GM12878 (cell line): ENCODE measurements around the gene MAPKAP1. TPM values are rescaled to one million over a fixed set of nuclear protein-coding genes. Genes with fewer than 3 reads are reported as not detected.

Experiments
- ATAC-seq: fragments of 200-7000 bp; cut with Tn5 transposase; 3 replicates; pipeline ENCODE4 v1.9.1; 2020; ENCODE audit warnings: mild to moderate bottlenecking, moderate library complexity
- BruUV-seq: library from RNA; stranded (reverse); fragments of 400-500 nt; replicated peaks from 2 replicates; lab custom pipeline; 2021; lab: Mats Ljungman, UMichigan
- CTCF ChIA-PET: fragments of 300-600 bp; sonication (Branson Sonifier 250); formaldehyde crosslinking; extraction: SDS; loops from one replicate; lab custom pipeline; 2021; ENCODE audit warnings: inconsistent platforms; lab: Yijun Ruan, JAX
- POLR2A ChIA-PET: fragments of 350-600 bp; formaldehyde crosslinking; extraction: SDS; loops from one replicate; lab custom pipeline; 2021; ENCODE audit warnings: inconsistent platforms; lab: Charles Lee
- RAD21 ChIA-PET: fragments of 300-600 bp; sonication (Branson Sonifier 250); formaldehyde crosslinking; loops from one replicate; lab custom pipeline; 2023; ENCODE audit warnings: antibody characterized with exemption; ENCODE audit not compliant: unreplicated experiment; lab: Charles Lee
- SMC1A ChIA-PET: fragments of 300-600 bp; sonication (Branson Sonifier 250); formaldehyde crosslinking; loops from one replicate; lab custom pipeline; 2023; ENCODE audit not compliant: unreplicated experiment, uncharacterized antibody; lab: Charles Lee
- DNase-seq: peaks from one replicate; pipeline ENCODE4 v3.0.0-alpha.2; 2011; ENCODE audit warnings: low read depth, low spot score
- FAIRE-seq: peaks from 3 replicates; lab custom pipeline; 2011; peaks lifted over from hg19 to GRCh38; lab: Jason Lieb, UNC
- H2AFZ ChIP-seq: 2 replicates; pipeline ENCODE4 v1.6.0; 2011; ENCODE audit warnings: low read depth, low read length, control low read depth; ENCODE audit not compliant: control insufficient read depth
- H3K27ac ChIP-seq: 2 replicates; pipeline ENCODE4 v1.5.1; 2011; ENCODE audit warnings: control low read depth; ENCODE audit not compliant: control insufficient read depth, insufficient read depth
- H3K27me3 ChIP-seq, 2 experiments: replicated peaks in 1 of 2; 2 replicates each; pipeline versions ENCODE4 v1.6.0 to v1.6.1; 2011; ENCODE audit warnings: low read length in 1 of 2; ENCODE audit not compliant: control insufficient read depth in 2 of 2, insufficient read depth in 2 of 2
- H3K36me3 ChIP-seq, 2 experiments: 2 replicates each; pipeline ENCODE4 v1.5.1; 2011; ENCODE audit warnings: low read length in 1 of 2; ENCODE audit not compliant: control insufficient read depth in 2 of 2, insufficient read depth in 2 of 2
- H3K4me1 ChIP-seq: 2 replicates; pipeline ENCODE4 v1.6.1; 2011; ENCODE audit warnings: mild to moderate bottlenecking, low read length, moderate library complexity, mixed read lengths; ENCODE audit not compliant: control insufficient read depth, insufficient read depth
- H3K4me2 ChIP-seq: 2 replicates; pipeline ENCODE4 v1.6.0; 2011; ENCODE audit warnings: control low read depth; ENCODE audit not compliant: control insufficient read depth, insufficient read depth
- H3K4me3 ChIP-seq: fragments of 200-600 bp; sonication (generic); 2 replicates; pipeline ENCODE4 v1.5.1; 2016
- H3K79me2 ChIP-seq: 2 replicates; pipeline ENCODE4 v1.6.0; 2011; ENCODE audit warnings: low read length; ENCODE audit not compliant: control insufficient read depth, insufficient read depth
- H3K9ac ChIP-seq: 2 replicates; pipeline ENCODE4 v1.8.0; 2011; ENCODE audit warnings: low read length, control low read depth, mixed read lengths; ENCODE audit not compliant: control insufficient read depth, insufficient read depth
- H3K9me3 ChIP-seq: replicated peaks from 3 replicates; pipeline ENCODE4 v1.5.1; 2011; ENCODE audit warnings: mild to moderate bottlenecking, low read length; ENCODE audit not compliant: control insufficient read depth, insufficient read depth
- H4K20me1 ChIP-seq: 2 replicates; pipeline ENCODE4 v1.6.0; 2011; ENCODE audit not compliant: control insufficient read depth, insufficient read depth
- ASH2L ChIP-seq: fragments of 300-600, 200-600 bp; sonication (generic); IDR thresholded peaks from 2 replicates; pipeline ENCODE4 v1.6.1; 2017; ENCODE audit warnings: low read depth, mild to moderate bottlenecking, borderline replicate concordance
- CREB1 ChIP-seq: IDR thresholded peaks from 2 replicates; pipeline ENCODE4 v1.6.1; 2012; ENCODE audit warnings: low read depth, mild to moderate bottlenecking, inconsistent platforms
- CTCF ChIP-seq, 3 experiments: IDR thresholded peaks in 2 of 3; conservative IDR thresholded peaks in 1 of 3; 2 replicates each; pipeline ENCODE4 v1.5.1; 2011; ENCODE audit warnings: low read depth in 3 of 3, low read length in 3 of 3, mild to moderate bottlenecking in 3 of 3, control low read depth in 2 of 3, moderate library complexity in 2 of 3, inconsistent platforms in 1 of 3, mixed read lengths in 1 of 3; ENCODE audit not compliant: control insufficient read depth in 2 of 3, insufficient read depth in 1 of 3; ENCODE audit errors: extremely low read depth in 1 of 3
- EGR1 ChIP-seq, 2 experiments: IDR thresholded peaks; 1 replicate in 1 of 2; 2 replicates in 1 of 2; pipeline ENCODE4 v1.6.1; 2011 to 2012; ENCODE audit warnings: low read depth in 2 of 2, low read length in 2 of 2, borderline replicate concordance in 1 of 2, mild to moderate bottlenecking in 1 of 2, moderate library complexity in 1 of 2
- IKZF2 ChIP-seq, 2 experiments: fragments of 450-650 bp; IDR thresholded peaks; 2 replicates each; pipeline ENCODE4 v1.6.1; 2017; ENCODE audit warnings: mild to moderate bottlenecking in 2 of 2, moderate library complexity in 2 of 2
- NFIC ChIP-seq: IDR thresholded peaks from 2 replicates; pipeline ENCODE4 v1.6.1; 2012; ENCODE audit warnings: low read depth, mild to moderate bottlenecking, inconsistent platforms, low read length, moderate library complexity
- NFYA ChIP-seq: IDR thresholded peaks from 2 replicates; pipeline ENCODE4 v1.6.1; 2011; ENCODE audit warnings: low read depth, mild to moderate bottlenecking, low read length, improper control_type of control experiment, borderline replicate concordance
- NR2C1 ChIP-seq: fragments of 450-650 bp; IDR thresholded peaks from 2 replicates; pipeline ENCODE4 v1.6.1; 2017; ENCODE audit warnings: antibody characterized with exemption, mild to moderate bottlenecking, moderate library complexity
- NR2C2 ChIP-seq: IDR thresholded peaks from 2 replicates; pipeline ENCODE4 v1.6.1; 2011; ENCODE audit warnings: borderline replicate concordance, low read depth; ENCODE audit not compliant: control insufficient read depth, insufficient read length
- POLR2A ChIP-seq: IDR thresholded peaks from 2 replicates; pipeline ENCODE4 v1.6.1; 2011; ENCODE audit warnings: low read depth, mild to moderate bottlenecking, low read length
- POLR2AphosphoS5 ChIP-seq: IDR thresholded peaks from 2 replicates; pipeline ENCODE4 v1.6.1; 2011; ENCODE audit warnings: mild to moderate bottlenecking, low read length, inconsistent platforms
- RBBP5 ChIP-seq: fragments of 200-600 bp; sonication (generic); conservative IDR thresholded peaks from 2 replicates; pipeline ENCODE4 v1.6.1; 2016
- RCOR1 ChIP-seq: conservative IDR thresholded peaks from 2 replicates; pipeline ENCODE4 v1.6.1; 2012; ENCODE audit warnings: low read depth, low read length, improper control_type of control experiment
- SMAD1 ChIP-seq: fragments of 450-650 bp; IDR thresholded peaks from 2 replicates; pipeline ENCODE4 v1.6.1; 2018; ENCODE audit warnings: mild to moderate bottlenecking, low read depth; ENCODE audit not compliant: partially characterized antibody
- STAT1 ChIP-seq: fragments of 450-650 bp; conservative IDR thresholded peaks from 2 replicates; pipeline ENCODE4 v1.6.1; 2014; ENCODE audit warnings: antibody characterized with exemption, mild to moderate bottlenecking
- SUZ12 ChIP-seq: fragments of 200-600 bp; sonication (generic); IDR thresholded peaks from one replicate; pipeline ENCODE4 v1.6.1; 2018; ENCODE audit warnings: antibody characterized with exemption, mild to moderate bottlenecking; ENCODE audit not compliant: unreplicated experiment
- TBL1XR1 ChIP-seq: IDR thresholded peaks from 2 replicates; pipeline ENCODE4 v1.6.1; 2012; ENCODE audit warnings: low read depth, low read length, improper control_type of control experiment
- ZNF24 ChIP-seq: fragments of 450-650 bp; IDR thresholded peaks from 2 replicates; pipeline ENCODE4 v1.6.1; 2017; ENCODE audit warnings: antibody characterized with exemption, mild to moderate bottlenecking
- ZNF384 ChIP-seq: IDR thresholded peaks from 2 replicates; pipeline ENCODE4 v1.6.1; 2012; ENCODE audit warnings: low read depth, mild to moderate bottlenecking, low read length, improper control_type of control experiment, borderline replicate concordance
- WGBS: methylation state at CpG from one replicate; pipeline ENCODE4 v1.1.6; 2016; ENCODE audit warnings: low lambda C conversion rate; ENCODE audit not compliant: insufficient replicate concordance, insufficient coverage; ENCODE audit errors: missing lambda C conversion rate; 5-methylcytosine and 5-hydroxymethylcytosine counted together
- in situ Hi-C: fragments of 300-500 bp; cut with MboI; formaldehyde crosslinking; loops from 9 replicates; pipeline ENCODE4 v1.14.3; 2018; ENCODE audit warnings: mixed read lengths
- intact Hi-C: fragments of 100-400 bp; cut with micrococcal nuclease; formaldehyde crosslinking; loops from one replicate; pipeline ENCODE4 v1.14.2; 2022; ENCODE audit not compliant: unreplicated experiment
- polyA plus RNA-seq, 11 experiments: library from polyadenylated mRNA; depleted of rRNA in 4 of 11; unstranded in 6 of 11; stranded (reverse) in 5 of 11; fragments of >200 nt; fragmentation: Nextera tagmentation in 4 of 11; fragmentation: Illumina TruSeq in 1 of 11; extraction: Ambion mirVana in 4 of 11; extraction: Trizol in 1 of 11; gene quantifications; 1 replicate in 1 of 11; 2 replicates in 10 of 11; pipeline versions ENCODE4 v1.2.1 to v1.2.3, GENCODE V29; 2011 to 2016; ENCODE audit warnings: inconsistent platforms in 2 of 11, missing spikeins in 2 of 11, low read depth in 1 of 11
- total RNA-seq, 4 experiments: library from RNA; depleted of rRNA in 3 of 4; stranded (reverse); fragments of >200 nt in 3 of 4; fragmentation: Illumina TruSeq in 1 of 4; extraction: Trizol in 1 of 4; gene quantifications; 2 replicates each; pipeline versions ENCODE4 v1.2.1 to v1.2.3, GENCODE V29; 2013 to 2021

Gene MAPKAP1
- total and polyA plus RNA-seq, 10 of the 15 experiments (the other 5 are each of a cell fraction or from before 2014, with no cell fraction given), result 5.1 to 188 (median 105) TPM

- Histone ChIP-seq H3K27ac (no peak overlapping the region), H3K9ac (no peak overlapping the region), H3K4me3 (no peak overlapping the region), H4K20me1 (no peaks in the 10 kb centered on the region), H2AFZ (no peak overlapping the region), H3K79me2 (peaks cover 19% of the 10 kb centered on the region), H3K4me1 (peaks cover 19% of the 10 kb centered on the region), H3K9me3 (no peaks in the 10 kb centered on the region), H3K27me3 (no peaks in the 10 kb centered on the region), H3K4me2 (no peak overlapping the region), H3K36me3 (peaks cover 0 to 4% of the 10 kb centered on the region in 2 experiments; a peak in 2 of 4 replicates)
- in situ Hi-C loops, result no loop called here
- DNase-seq (no peak), ATAC-seq (no peak), FAIRE-seq (no peak)
- WGBS, result 93% methylated on average over 2 of the region's 2 CpGs
- RAD21 ChIA-PET, result no interaction called here
- POLR2A ChIA-PET, result interaction anchor here (0.7 kb wide), 1 partner anchor 37 kb away, joined by 7 read pairs; no protein-coding TSS in a partner anchor
- intact Hi-C loops, result no loop called here
- SMC1A ChIA-PET, result interaction anchor here (0.7 to 1.5 kb wide), 4 partner anchors 17 to 334 kb away, joined by 3 read pairs; no protein-coding TSS in a partner anchor
- CTCF ChIA-PET, result no interaction called here
- no peak for TF ChIP-seq IKZF2 (IDR thresholded peaks at IDR 0.05)
- TF ChIP-seq SMAD1, result no peak
- TF ChIP-seq POLR2AphosphoS5, result no peak
- TF ChIP-seq CTCF (IDR thresholded peaks at IDR 0.05 in 2 of 3, conservative IDR thresholded peaks at IDR 0.05 in 1 of 3; ENCODE audit: control insufficient read depth in 2 of 3, extremely low read depth in 1 of 3, insufficient read depth in 1 of 3, low read depth in 3 of 3, low read length in 3 of 3), result no peak
- BruUV-seq, result no TSS peak
These were observed 141.9 kb downstream of the MAPKAP1 start for GRCh38 chr9:125565126-125565525.

GRCh38 chr9:125564631-125565030 is 142.4 kb downstream of the MAPKAP1 start:
- POLR2A ChIA-PET, result no interaction called here
- no peak for TF ChIP-seq POLR2A
- no peak for TF ChIP-seq CREB1
- no peak for TF ChIP-seq NR2C2
- TF ChIP-seq RCOR1, result no peak
- no peak for TF ChIP-seq NFIC
- TF ChIP-seq RBBP5, result no peak
- no peak for TF ChIP-seq TBL1XR1
- TF ChIP-seq ZNF384, result no peak
- no peak for TF ChIP-seq EGR1 (IDR thresholded peaks at IDR 0.05; ENCODE audit: borderline replicate concordance in 1 of 2, low read depth in 2 of 2, low read length in 2 of 2)
- TF ChIP-seq SUZ12, result no peak
- TF ChIP-seq ASH2L, result no peak
- TF ChIP-seq STAT1, result no peak
- TF ChIP-seq NR2C1, result no peak
- no peak for TF ChIP-seq NFYA
- TF ChIP-seq ZNF24, result no peak

More at GRCh38 chr9:125564631-125565030, 142.4 kb downstream of the MAPKAP1 start:
- H3K9ac ChIP-seq, result no peak overlapping the region
- 98% methylated on average over 4 of the region's 4 CpGs for WGBS
- in situ Hi-C loops (no loop called here), intact Hi-C loops (loop anchor here (5.0 kb wide), 1 partner anchor 138 kb away; no protein-coding TSS in a partner anchor)
- peaks cover 19% of the 10 kb centered on the region for H3K4me1 ChIP-seq
- ATAC-seq (no peak), DNase-seq (no peak), FAIRE-seq (no peak)
- no peak overlapping the region for H3K27ac ChIP-seq
- H3K79me2 ChIP-seq, result peaks cover 19% of the 10 kb centered on the region
- H3K9me3 ChIP-seq, result no peaks in the 10 kb centered on the region
- CTCF ChIA-PET, result no interaction called here
- H3K27me3 ChIP-seq, result no peaks in the 10 kb centered on the region
- no peak overlapping the region for H3K4me2 ChIP-seq
- SMC1A ChIA-PET, result interaction anchor here (0.7 kb wide), 2 partner anchors 323 to 334 kb away, joined by 3 read pairs; no protein-coding TSS in a partner anchor
- no peaks in the 10 kb centered on the region for H4K20me1 ChIP-seq
- no peak overlapping the region for H3K4me3 ChIP-seq
- peaks cover 0 to 5% of the 10 kb centered on the region in 2 experiments; a peak in 2 of 4 replicates for H3K36me3 ChIP-seq
- no peak overlapping the region for H2AFZ ChIP-seq
- RAD21 ChIA-PET, result no interaction called here
- no TSS peak for BruUV-seq
